NCI-H1105 (cell line): ENCODE results near the gene EFNB2.
A peak's percentile ranks its signal among the peaks of the same experiment; 100 is the strongest.

Source experiments
- DNase-seq: peaks from one replicate; lab custom pipeline; 2025; lab: John Stamatoyannopoulos, UW

Gene EFNB2

GRCh38 chr13:106535552-106536243, at the start of gene EFNB2:
EFNB2 (minus strand) TSS chr13:106535662; CDS start chr13:106534964, 698 bp downstream.
- DNase-seq = peak; percentile 98

GRCh38 chr13:106581225-106581624, 45.8 kb upstream of the EFNB2 start:
- no peak for DNase-seq

- no peak for DNase-seq
Observed at GRCh38 chr13:106575896-106576295, 40.4 kb upstream of the EFNB2 start.

GRCh38 chr13:106573868-106574267, 38.4 kb upstream of the EFNB2 start:
- no peak for DNase-seq

GRCh38 chr13:106573284-106573846, 37.9 kb upstream of the EFNB2 start:
- no peak for DNase-seq

- no peak for DNase-seq
Observed at GRCh38 chr13:106570299-106570852, 34.9 kb upstream of the EFNB2 start.

- no peak for DNase-seq
Observed at GRCh38 chr13:106569233-106570095, 34.0 kb upstream of the EFNB2 start.

GRCh38 chr13:106568299-106569003, 33.0 kb upstream of the EFNB2 start:
- no peak for DNase-seq

GRCh38 chr13:106567474-106568298, 32.2 kb upstream of the EFNB2 start, which contains the start of gene ARGLU1:
ARGLU1 (minus strand) TSS chr13:106568137; CDS start chr13:106567919, 218 bp downstream.
- DNase-seq = peak; percentile 99

GRCh38 chr13:106566641-106567473, 31.4 kb upstream of the EFNB2 start:
- DNase-seq = peak; percentile 64

GRCh38 chr13:106565127-106565775, 29.8 kb upstream of the EFNB2 start:
- no peak for DNase-seq

- DNase-seq = no peak
Observed at GRCh38 chr13:106562301-106562700, 26.8 kb upstream of the EFNB2 start.

GRCh38 chr13:106561551-106562170, 26.2 kb upstream of the EFNB2 start:
- no peak for DNase-seq

- DNase-seq = no peak
Observed at GRCh38 chr13:106560821-106561220, 25.4 kb upstream of the EFNB2 start.

- no peak for DNase-seq
Observed at GRCh38 chr13:106558527-106558926, 23.1 kb upstream of the EFNB2 start.

- DNase-seq = no peak
Observed at GRCh38 chr13:106555631-106556328, 20.3 kb upstream of the EFNB2 start.

GRCh38 chr13:106551751-106552150, 16.3 kb upstream of the EFNB2 start:
- no peak for DNase-seq

GRCh38 chr13:106551350-106551749, 15.9 kb upstream of the EFNB2 start:
- DNase-seq = no peak
